Esophagus (tissue), 2 donors: ENCODE data around the gene CMSS1. TPM values are rescaled to one million over a fixed set of nuclear protein-coding genes. Genes with fewer than 3 reads are reported as not detected.

Experiments
- H3K27ac ChIP-seq, 2 donors: one replicate each; pipeline ENCODE4 v1.5.1; 2013; ENCODE audit warnings: low read depth in 2 of 2, mild to moderate bottlenecking in 2 of 2, inconsistent platforms in 1 of 2, low read length in 1 of 2, moderate library complexity in 1 of 2
- H3K27me3 ChIP-seq, 2 donors: one replicate each; pipeline ENCODE4 v1.6.1; 2013; ENCODE audit warnings: low read length in 2 of 2, control low read depth in 1 of 2, mild to moderate bottlenecking in 1 of 2; ENCODE audit not compliant: insufficient read depth in 2 of 2, control insufficient read depth in 1 of 2
- H3K36me3 ChIP-seq, 2 donors: one replicate each; pipeline ENCODE4 v1.6.1; 2013; ENCODE audit warnings: low read length in 1 of 2; ENCODE audit not compliant: control insufficient read depth in 2 of 2, insufficient read depth in 2 of 2
- H3K4me1 ChIP-seq, 2 donors: one replicate each; pipeline ENCODE4 v1.6.1; 2013; ENCODE audit warnings: low read length in 1 of 2; ENCODE audit not compliant: control insufficient read depth in 2 of 2, insufficient read depth in 2 of 2
- H3K4me3 ChIP-seq, 2 donors: one replicate each; pipeline ENCODE4 v1.5.1; 2013; ENCODE audit warnings: low read length in 2 of 2, mild to moderate bottlenecking in 2 of 2, low read depth in 1 of 2, moderate library complexity in 1 of 2
- H3K9me3 ChIP-seq, 2 donors: one replicate each; pipeline ENCODE4 v1.6.1; 2013; ENCODE audit warnings: mild to moderate bottlenecking in 2 of 2, low read depth in 1 of 2, low read length in 1 of 2, moderate library complexity in 1 of 2; ENCODE audit not compliant: control insufficient read depth in 2 of 2, insufficient read depth in 1 of 2
- WGBS, 2 donors: extraction: QIAGEN DNeasy Blood & Tissue Kit; methylation state at CpG; one replicate each; pipeline ENCODE4 v1.1.7; 2013; 5-methylcytosine and 5-hydroxymethylcytosine counted together
- polyA plus RNA-seq, 2 donors: library from polyadenylated mRNA; stranded (reverse); fragments of 200-250 nt; gene quantifications; one replicate each; pipeline ENCODE4 v1.2.3, GENCODE V29; 2013
- donor health status: healthy with polysubstance abuse.
- donor health status: Bipolar disorder and iron deficiency.

The CMSS1 gene
- polyA plus RNA-seq, 2 donors = 15.5 to 17.9 TPM

DNA sequence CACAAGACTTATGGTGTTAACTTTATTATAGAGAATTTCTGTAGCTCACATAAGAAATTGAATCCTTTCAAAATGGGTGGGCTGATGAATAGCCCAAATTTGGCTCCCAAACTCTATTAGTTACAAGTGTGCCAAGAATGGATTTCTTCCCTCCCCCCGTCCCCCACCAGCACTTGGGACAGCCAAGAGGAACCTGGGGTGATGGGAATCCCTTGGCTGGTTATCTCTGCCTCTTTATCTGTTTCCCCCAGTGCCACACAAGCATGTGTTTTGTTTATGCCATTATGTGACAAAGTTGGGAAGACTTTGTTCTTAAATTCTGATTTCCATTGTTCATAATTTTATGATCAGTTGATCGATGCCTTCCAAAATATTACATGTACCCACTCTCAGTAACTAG, 28.3 kb downstream of the CMSS1 start:
- WGBS, 2 donors = 54 to 58% methylated on average over 2 of the region's 2 CpGs

GRCh38 chr3:99846477-99847160, 29.0 kb downstream of the CMSS1 start:
- 30 to 40% methylated on average over 6 of the region's 6 CpGs for WGBS, 2 donors
- Histone ChIP-seq H3K4me1 (peaks cover 0 to 4% of the 10 kb centered on the region in 2 donors), H3K4me3 (no peak overlapping the region), H3K27ac (peak overlapping the region in 1 of 2 donors; percentile 33), H3K36me3 (no peaks in the 10 kb centered on the region), H3K9me3 (no peaks in the 10 kb centered on the region), H3K27me3 (no peaks in the 10 kb centered on the region)

More for the DNA sequence above, 28.3 kb downstream of the CMSS1 start:
- H3K27ac ChIP-seq = peak overlapping the region in 1 of 2 donors; percentile 60
- H3K27me3 ChIP-seq = no peaks in the 10 kb centered on the region
- H3K4me3 ChIP-seq = no peak overlapping the region
- H3K36me3 ChIP-seq = no peaks in the 10 kb centered on the region
- H3K9me3 ChIP-seq = no peaks in the 10 kb centered on the region
- peaks cover 0 to 4% of the 10 kb centered on the region in 2 donors for H3K4me1 ChIP-seq

GRCh38 chr3:99848433-99848832, 30.8 kb downstream of the CMSS1 start:
- H3K9me3 ChIP-seq = no peaks in the 10 kb centered on the region
- WGBS, 2 donors = 85 to 93% methylated on average over 6 of the region's 6 CpGs
- H3K36me3 ChIP-seq = no peaks in the 10 kb centered on the region
- peaks cover 0 to 4% of the 10 kb centered on the region in 2 donors for H3K4me1 ChIP-seq
- H3K4me3 ChIP-seq = no peak overlapping the region
- no peak overlapping the region for H3K27ac ChIP-seq
- no peaks in the 10 kb centered on the region for H3K27me3 ChIP-seq

- Histone ChIP-seq H3K4me3 (no peak overlapping the region), H3K9me3 (no peaks in the 10 kb centered on the region), H3K4me1 (peaks cover 0 to 4% of the 10 kb centered on the region in 2 donors), H3K36me3 (peaks cover 0 to 4% of the 10 kb centered on the region in 2 donors), H3K27me3 (no peaks in the 10 kb centered on the region), H3K27ac (no peak overlapping the region)
- WGBS, 2 donors = 88% methylated on average over 6 of the region's 6 CpGs
These were observed 32.9 kb downstream of the CMSS1 start for GRCh38 chr3:99850608-99851007.

DNA sequence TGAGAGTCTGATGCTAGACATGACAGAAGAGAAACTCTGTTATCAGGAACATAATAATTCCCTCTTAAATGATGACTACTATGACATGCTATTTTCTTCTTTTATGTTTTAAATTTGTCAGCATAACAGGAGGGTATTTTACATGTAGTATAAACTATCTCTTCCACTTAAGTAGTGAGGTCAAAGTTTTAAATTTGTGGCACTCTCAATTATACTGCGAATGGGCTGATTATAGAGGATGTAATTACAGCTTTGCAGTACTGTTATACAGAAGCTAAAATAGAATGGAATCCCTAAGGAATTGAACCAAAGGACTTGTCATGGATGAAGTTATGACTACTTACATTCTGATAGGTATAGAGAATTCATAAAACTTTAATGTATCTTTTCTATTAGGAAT, 34.3 kb downstream of the CMSS1 start:
- H3K9me3 ChIP-seq = no peaks in the 10 kb centered on the region
- no peak overlapping the region for H3K27ac ChIP-seq
- 84 to 88% methylated on average over 1 of the region's 1 CpG for WGBS, 2 donors
- peaks cover 0 to 4% of the 10 kb centered on the region in 2 donors for H3K36me3 ChIP-seq
- H3K27me3 ChIP-seq = no peaks in the 10 kb centered on the region
- H3K4me1 ChIP-seq = peaks cover 0 to 4% of the 10 kb centered on the region in 2 donors
- no peak overlapping the region for H3K4me3 ChIP-seq

DNA sequence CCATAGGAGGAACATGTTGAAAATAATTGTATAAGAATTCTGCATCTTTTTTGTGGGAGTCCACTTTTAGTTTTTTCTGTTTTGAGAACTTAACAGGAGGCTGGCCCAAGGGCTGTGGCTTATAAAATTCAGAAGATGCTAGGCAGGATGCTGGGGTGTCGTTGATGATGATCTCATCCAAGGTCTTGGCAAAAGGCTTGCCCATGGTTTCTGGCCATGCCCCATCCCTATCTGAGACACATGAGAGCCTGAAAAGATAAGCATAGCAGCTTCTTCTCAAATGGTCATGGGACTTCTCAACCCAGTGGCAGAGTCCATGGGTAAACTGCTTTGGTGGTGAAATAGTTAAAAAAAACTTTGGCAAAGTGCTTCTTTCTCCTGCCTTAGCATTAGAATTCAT, 35.2 kb downstream of the CMSS1 start:
- 66 to 83% methylated on average over 1 of the region's 1 CpG for WGBS, 2 donors
- H3K36me3 ChIP-seq = peaks cover 0 to 4% of the 10 kb centered on the region in 2 donors
- no peak overlapping the region for H3K4me3 ChIP-seq
- H3K4me1 ChIP-seq = peaks cover 0 to 4% of the 10 kb centered on the region in 2 donors
- no peaks in the 10 kb centered on the region for H3K27me3 ChIP-seq
- H3K27ac ChIP-seq = no peak overlapping the region
- H3K9me3 ChIP-seq = no peaks in the 10 kb centered on the region

GRCh38 chr3:99854756-99855298, 37.2 kb downstream of the CMSS1 start:
- WGBS, 2 donors = 56 to 81% methylated on average over 1 of the region's 1 CpG
- H3K27ac ChIP-seq = no peak overlapping the region
- H3K36me3 ChIP-seq = peaks cover 0 to 4% of the 10 kb centered on the region in 2 donors
- no peak overlapping the region for H3K4me3 ChIP-seq
- no peaks in the 10 kb centered on the region for H3K27me3 ChIP-seq
- H3K4me1 ChIP-seq = no peaks in the 10 kb centered on the region
- no peaks in the 10 kb centered on the region for H3K9me3 ChIP-seq

GRCh38 chr3:99855900-99856299, 38.2 kb downstream of the CMSS1 start:
- Histone ChIP-seq H3K27ac (no peak overlapping the region), H3K27me3 (no peaks in the 10 kb centered on the region), H3K36me3 (peaks cover 0 to 4% of the 10 kb centered on the region in 2 donors), H3K4me1 (no peaks in the 10 kb centered on the region), H3K9me3 (no peaks in the 10 kb centered on the region), H3K4me3 (no peak overlapping the region)
- WGBS, 2 donors = 77 to 86% methylated on average over 1 of the region's 1 CpG

DNA sequence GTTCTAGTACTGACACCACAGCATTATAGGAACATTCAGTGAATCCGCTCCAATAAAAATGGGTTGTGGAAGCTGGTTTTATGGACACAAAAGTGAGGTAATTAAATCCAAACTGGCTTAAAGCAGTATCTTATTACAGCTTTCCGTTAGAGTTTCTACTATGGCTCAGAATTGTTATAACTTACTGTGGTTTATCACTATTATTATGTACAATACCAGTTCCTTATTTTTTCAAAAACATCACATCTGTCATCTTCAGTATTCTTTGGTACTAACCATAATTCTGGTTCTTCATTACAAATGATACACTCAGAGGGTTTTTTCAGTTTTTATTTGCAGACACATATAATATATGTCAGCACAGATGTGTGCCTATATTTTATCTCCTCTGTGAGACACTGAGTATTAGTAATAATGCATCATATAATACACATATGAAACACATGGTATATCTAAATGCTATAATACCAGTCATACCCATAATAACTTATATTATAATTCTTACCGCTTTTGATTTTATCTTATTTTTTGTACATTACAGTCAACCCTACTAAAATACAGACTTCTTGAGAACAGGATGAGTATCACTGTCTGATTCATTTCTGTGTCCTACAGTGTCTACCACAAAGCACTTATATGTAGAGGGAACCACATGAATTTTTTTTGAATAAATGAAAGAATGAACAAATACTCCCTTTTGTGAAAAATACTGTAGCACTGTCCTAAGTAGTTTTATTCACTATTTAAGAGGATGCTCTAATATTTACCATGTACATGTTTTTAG, 39.0 kb downstream of the CMSS1 start:
- Histone ChIP-seq H3K9me3 (no peaks in the 10 kb centered on the region), H3K27me3 (no peaks in the 10 kb centered on the region), H3K4me3 (no peak overlapping the region), H3K36me3 (peaks cover 0 to 4% of the 10 kb centered on the region in 2 donors), H3K27ac (no peak overlapping the region), H3K4me1 (peaks cover 0 to 2% of the 10 kb centered on the region in 2 donors)
- 83 to 85% methylated on average over 3 of the region's 3 CpGs for WGBS, 2 donors
